Measurements from ENCODE around the gene PANK4.

GRCh38 chr1:2543543-2544092, 17.2 kb upstream of the PANK4 start:
- no peak for TF ChIP-seq EZH2phosphoT487 (IDR thresholded peaks at IDR 0.05; ENCODE audit: borderline replicate concordance, low read length)
- TF ChIP-seq, protein P1, sequence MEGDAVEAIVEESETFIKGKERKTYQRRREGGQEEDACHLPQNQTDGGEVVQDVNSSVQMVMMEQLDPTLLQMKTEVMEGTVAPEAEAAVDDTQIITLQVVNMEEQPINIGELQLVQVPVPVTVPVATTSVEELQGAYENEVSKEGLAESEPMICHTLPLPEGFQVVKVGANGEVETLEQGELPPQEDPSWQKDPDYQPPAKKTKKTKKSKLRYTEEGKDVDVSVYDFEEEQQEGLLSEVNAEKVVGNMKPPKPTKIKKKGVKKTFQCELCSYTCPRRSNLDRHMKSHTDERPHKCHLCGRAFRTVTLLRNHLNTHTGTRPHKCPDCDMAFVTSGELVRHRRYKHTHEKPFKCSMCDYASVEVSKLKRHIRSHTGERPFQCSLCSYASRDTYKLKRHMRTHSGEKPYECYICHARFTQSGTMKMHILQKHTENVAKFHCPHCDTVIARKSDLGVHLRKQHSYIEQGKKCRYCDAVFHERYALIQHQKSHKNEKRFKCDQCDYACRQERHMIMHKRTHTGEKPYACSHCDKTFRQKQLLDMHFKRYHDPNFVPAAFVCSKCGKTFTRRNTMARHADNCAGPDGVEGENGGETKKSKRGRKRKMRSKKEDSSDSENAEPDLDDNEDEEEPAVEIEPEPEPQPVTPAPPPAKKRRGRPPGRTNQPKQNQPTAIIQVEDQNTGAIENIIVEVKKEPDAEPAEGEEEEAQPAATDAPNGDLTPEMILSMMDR (IDR thresholded peaks at IDR 0.05; ENCODE audit: low read depth, low read length, poor library complexity, severe bottlenecking) = no peak

All from DOHH2 (cell line).